GM21360 (cell line): ENCODE measurements around the gene IZUMO1R.
A peak's percentile ranks its signal among the peaks of the same experiment; 100 is the strongest.
"Not testable (repeated sequence)": the region's sequence is repeated elsewhere in the genome, so short reads cannot be mapped to it uniquely, and the experiment has no call there.

ENCODE experiments used
- ATAC-seq: cut with Tn5 transposase; IDR thresholded peaks from one replicate; pipeline ENCODE4 v1.9.1; 2021; ENCODE audit warnings: mild to moderate bottlenecking, moderate library complexity; ENCODE audit not compliant: unreplicated experiment

IZUMO1R gene

DNA sequence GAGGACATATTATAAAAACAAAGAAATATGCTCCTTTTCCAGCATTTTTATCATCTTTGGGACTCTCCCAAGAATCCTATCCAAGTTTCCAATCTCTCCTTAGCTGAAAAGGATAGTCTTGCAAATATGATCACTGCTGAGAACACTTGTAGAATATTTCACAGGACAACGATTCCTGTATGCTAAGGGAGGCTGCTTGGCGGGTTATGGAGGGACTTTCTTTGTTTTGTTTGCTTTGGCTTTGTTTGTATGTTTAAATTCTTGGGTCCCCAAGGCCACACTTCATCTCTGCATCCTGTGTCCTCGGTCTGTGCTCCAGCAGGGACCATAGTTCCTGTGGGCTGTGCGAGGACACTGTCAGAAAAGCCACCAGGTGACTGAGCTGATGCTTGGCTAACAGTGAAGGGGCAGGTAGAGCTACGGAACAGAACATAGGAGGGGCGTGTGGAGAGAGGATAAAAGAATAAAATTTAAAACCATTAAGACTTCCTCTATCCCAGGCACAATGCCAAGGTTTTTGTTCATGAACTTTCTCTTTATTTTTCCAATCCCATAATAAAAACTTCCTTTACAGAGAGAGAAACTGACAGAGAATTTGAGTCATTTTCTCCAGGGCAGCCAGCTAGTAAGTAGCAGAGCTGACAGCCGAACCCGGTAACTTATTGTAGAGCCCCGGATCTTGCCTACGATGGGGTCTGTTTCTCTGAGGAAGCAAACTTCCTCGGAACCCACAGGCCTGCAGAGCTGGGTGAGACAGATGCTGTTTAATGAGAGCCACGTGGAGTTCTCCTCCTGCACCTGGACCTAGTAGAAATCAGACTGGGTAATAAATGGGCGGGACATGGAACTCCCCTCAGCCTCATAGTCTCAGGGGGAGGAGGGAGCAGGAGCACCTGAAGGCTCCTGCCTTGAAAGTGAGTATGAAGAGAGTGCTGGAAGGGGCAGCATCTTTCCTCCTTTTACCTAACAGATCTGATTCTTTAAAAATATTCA is at the start of gene IZUMO1R:
TSS of gene IZUMO1R (plus strand) at position 615 of the 993 bp plus-strand sequence. CDS start 1,057 bp downstream, outside the sequence.
- ATAC-seq, result no peak

DNA sequence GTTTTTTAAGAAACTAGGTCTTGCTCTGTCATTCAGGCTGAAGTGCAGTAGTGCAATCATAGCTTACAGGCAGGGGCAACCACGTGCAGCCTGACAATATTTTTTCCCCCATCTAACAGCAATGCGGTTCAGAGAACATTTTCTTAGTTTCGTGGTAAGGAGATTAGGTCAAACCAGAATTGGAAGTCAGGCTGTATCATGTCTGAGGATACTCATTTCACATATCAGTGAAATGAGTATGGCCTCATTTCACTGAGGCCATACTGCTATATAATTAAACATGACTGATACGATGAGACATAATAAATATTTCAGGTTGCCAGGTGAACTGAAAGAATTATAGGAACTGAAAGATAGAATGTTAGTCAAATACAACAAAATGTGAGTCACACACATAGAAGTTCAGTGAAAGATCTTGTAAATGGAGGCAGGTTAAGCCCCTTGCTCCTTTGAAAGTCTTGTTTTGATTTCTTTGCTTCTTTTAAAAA is 32.5 kb upstream of the IZUMO1R start:
- ATAC-seq, result peak; percentile 87

DNA sequence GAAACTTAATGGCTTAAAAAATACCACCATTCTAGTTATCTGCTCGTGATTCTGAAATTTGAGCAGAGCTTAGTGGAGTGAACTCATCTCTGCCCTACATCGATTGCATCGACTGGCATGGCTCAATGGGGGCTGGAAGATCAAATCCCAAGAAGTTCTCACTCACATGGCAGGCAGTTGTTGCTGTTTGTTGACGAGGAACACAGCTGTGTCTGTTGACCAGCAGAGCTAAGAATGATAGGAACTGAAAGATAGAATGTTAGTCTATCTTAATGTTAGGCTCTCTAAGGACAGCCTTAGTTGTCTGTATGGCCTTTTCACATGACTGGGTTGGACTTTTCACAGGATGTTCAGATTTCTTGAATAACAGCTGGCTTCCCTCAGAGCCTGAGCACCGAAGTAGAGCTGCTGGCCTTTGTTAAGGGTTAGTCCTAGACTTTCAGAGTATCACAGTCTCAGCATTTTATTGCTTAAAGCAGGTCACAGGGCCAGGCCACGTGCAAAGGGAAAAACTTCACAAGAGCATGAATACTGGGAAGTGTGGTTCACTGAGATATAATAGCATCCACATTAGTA is 31.6 kb upstream of the IZUMO1R start:
- peak; percentile 53 for ATAC-seq

DNA sequence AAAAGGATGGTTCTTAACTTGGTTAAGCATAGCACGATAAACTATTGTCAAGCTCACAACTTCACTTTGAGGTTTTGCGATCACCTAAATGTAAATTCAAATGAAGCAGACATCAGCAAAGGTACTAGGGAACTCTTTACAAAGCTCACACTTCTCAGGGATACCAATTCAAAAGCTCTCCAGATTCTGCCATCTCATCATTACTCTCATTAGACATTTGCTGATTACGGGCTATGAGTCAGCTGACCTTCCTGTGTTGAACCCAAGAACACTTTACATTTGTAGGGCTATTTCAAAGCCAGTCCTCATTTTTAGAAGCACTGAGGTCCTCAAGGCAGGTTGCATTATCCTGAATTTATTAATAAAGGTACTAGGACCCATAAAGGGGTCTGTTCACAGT is 28.4 kb upstream of the IZUMO1R start:
- ATAC-seq, result no peak

DNA sequence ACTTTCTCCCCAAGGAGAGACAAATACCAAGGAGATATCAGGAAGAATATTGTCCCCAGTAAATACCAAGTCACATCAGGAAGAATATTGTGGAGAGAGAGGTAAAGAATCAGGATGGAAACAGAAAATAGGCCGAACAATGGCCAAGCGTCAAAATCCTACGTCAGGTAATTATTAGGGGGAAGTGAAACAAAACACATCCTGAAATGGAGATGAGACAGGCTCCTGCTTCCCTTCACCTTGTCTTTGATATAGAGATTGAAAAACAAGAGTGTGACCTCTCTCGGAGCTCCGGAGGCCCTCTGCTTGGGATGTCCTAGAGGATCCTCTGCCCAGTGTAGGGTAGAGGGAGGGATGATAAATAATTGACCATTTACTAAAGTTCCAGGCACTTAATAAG is 27.4 kb upstream of the IZUMO1R start:
- no peak for ATAC-seq

DNA sequence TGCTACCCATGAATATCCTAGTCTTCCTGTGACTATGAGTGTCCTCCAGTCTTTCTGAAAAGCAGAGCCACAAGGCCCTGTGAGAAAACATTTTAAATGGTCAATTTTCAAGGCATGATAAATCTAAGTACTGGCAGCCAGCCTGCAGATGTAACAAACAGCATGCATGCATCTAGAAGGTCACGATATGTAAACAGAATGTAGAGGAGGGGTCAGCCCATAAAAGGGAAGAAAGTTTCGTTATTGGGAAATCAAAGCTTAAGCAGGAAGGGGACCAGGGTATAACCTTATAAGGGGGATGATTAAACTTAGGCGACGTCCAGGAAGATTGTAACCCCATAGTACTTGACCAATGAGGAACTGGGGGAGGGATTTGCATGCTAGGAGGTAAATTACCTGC is 26.2 kb upstream of the IZUMO1R start:
- ATAC-seq, result not testable (repeated sequence)

DNA sequence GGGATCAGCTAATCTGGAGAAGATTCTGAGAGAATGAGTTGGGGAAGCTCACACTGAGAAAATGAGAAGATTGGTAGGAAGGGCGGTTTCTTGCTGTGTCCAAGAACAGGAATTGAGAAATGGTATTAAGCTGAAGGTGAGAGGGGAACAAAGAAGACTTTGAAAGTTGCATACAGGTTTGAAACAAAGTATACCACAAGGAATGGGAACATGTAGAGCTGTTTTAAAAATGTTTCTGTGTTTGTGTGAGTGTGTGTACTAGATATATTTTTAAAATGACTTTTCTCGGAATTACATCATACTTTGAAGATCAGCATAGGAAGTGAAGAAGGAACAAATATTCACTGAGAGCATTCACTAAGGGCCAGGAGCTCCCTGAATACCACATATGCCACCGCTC is 24.4 kb upstream of the IZUMO1R start:
- no peak for ATAC-seq

DNA sequence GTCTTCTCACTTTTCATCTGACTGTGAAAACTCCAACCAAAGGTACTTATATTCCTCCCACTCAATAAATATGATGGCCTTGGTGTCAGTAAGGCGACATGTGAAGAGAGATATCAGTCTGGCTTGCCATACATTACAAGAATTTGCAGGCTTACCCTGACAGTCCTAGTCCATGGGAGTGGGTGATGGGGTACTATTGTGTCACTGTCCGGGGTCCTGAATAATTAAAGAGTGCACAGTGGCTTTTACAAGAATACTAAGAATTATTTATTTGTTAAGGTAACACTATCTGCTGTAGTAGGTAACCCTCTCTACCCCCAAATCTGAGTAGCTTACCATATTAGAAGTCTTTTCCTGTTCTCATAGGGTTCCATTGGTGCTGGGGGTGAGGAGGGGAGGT is 23.1 kb upstream of the IZUMO1R start:
- ATAC-seq, result no peak

DNA sequence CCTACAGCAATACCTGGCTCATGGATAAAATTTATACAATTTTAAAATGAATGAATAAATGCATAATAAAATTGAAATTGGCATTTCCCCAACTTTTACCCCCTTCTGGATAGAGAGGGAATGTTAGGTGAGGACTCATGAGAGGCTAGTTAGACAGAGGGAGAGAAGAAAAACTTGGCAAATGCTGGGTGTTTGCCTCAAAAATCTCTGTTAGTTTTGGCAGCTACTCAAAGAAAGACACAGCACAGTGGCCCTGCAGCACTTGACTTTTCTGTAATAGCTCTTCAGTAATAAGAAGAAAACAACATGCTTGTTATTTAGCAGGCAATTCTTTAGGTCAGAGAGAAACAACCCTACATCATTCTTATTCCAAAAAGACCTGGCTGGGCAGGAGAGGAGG is 20.7 kb upstream of the IZUMO1R start:
- ATAC-seq, result no peak

DNA sequence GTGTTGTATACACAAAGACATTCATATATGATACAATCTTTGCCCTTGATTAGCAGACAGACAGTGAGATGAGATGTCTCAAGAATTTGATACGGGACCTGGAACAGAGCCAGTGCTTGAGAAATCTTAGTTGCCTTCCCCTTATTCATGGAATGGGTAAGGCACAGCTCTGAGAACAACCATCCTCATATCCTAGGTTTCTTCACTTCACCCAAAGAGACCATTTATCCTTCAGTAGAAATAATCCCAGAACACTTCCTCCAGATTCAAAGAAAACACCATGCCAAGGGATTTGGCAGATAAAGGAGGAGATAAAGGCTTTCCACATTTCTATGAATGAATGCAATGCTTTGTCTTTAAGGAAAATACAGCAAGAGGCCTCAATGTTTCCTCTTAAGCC is 8.8 kb upstream of the IZUMO1R start:
- no peak for ATAC-seq

DNA sequence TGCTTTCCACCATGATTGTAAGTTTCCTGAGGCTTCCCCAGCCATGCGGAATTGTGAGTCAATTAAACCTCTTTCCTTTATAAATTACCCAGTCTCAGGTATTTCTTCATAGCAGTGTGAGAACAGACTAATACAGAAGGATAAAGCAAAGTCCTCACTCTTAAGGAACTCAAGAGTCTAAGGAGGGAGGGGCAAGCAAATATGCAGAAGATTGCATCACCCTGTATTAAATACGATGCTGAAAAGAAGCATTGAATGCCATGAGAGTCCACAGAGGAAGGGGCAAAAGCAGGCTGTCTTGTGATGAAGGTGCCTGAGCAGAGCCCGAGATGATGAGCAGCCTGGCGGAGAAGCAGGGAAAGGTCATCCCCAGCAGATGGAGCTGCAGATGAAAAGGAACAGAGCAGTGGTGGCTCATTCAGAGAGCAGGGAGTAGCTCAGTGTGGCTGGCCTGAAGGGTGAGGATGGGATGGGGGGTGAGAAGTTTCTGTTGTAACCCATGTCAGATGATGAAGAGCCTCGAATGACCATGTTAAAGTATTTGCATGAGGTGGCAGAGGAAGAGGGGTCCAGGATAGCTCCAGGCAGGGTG is 6.3 kb upstream of the IZUMO1R start:
- ATAC-seq, result no peak

DNA sequence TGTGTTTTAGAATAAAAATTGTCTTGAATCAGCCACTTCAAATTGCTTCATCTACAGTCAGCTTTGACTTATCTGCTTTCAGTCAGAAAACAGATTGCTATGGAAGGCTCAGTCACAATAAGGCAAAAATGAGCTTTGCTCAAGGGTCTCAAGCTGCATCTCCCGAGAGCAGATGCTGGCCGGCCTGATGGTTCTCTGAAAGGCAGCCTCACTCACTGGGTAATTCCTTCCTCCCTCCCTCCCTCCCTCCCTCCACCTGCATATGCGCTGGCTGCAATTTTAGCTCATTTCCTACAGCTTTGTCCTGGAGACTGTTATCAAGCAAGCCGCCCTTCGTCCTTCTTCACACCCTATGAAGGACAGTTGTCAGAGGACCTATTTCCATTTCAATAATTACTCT is 1.6 kb upstream of the IZUMO1R start:
- ATAC-seq, result no peak

DNA sequence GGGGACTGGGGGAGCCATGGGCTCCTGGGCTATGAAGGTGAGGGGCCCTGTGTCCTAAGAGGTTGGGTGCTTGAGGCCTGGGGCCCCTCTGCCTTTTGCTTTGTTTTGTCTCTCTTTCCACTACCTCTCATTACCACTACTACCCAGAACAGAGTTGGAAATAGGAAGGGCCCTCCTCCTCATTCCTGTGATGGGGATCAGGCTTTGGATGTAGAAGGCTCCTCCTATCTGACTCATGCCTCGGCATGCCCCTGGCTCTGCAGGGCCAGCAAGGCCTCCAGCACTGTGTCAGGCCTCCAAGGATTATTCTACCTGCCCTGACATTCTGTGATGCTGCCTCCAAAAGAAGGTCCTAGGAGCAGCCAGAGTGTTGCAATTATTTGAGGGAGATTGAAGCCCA is 766 bp downstream of the IZUMO1R start:
- no peak for ATAC-seq

DNA sequence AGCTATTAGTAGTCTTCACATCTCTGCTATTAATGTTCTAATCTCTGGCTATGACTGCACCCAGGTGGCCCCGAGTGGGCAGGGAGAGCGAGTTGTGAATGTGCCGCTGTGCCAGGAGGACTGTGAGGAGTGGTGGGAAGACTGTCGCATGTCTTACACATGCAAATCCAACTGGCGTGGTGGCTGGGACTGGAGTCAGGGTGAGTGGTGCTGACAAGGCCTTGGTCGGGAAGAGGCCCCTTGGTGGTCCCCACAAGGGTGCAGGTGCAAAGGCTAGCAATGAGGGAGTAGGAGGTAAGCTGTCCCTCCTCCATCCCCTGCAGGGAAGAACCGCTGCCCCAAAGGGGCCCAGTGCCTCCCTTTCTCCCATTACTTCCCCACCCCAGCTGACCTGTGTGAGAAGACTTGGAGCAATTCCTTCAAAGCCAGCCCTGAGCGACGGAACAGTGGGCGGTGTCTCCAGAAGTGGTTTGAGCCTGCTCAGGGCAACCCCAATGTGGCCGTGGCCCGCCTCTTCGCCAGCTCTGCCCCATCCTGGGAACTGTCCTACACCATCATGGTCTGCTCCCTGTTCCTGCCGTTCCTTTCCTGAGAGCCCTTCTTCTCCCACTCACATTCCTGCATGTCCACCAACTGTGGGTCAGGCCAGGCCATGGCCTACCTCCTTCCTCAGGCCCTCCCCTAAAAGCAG is 2.9 kb downstream of the IZUMO1R start:
- ATAC-seq, result no peak

DNA sequence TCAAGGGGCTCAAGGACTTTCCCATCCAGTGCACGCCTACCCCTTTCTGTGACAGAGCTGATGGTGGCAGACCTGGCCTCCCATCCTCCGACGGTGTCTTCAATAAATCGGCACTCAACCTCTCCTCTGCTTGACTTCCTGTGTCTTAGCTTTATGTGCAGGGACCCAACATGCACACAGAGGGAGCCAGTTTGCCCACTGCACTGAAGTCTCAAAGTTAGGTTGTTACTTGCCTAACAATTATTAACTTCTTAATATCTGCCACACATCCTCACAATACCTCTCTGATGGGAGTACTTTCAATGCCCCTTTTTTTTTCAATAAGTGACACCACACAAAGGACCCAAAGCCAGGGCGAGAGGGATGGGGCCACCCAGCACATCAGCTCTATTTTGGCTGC is 3.6 kb downstream of the IZUMO1R start:
- no peak for ATAC-seq

DNA sequence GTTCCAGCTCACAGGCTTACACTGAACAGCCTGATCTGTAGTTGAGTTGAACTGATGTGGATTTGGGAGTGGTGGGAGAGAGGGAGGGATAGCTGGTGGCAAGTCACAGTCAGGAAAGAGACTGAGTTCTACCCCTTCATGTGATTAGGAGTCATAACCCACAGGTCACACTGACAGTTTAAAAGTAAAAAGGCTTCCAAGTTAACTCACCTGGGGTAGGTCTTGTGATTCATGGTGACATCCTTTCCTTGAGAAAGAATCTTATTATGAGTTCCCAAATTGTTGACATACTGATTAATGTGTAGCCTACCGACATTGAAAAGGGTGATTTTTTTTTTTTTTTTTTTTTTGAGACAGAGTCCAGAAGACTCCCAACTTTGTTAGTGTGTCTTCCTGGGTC is 5.4 kb downstream of the IZUMO1R start:
- ATAC-seq, result no peak

DNA sequence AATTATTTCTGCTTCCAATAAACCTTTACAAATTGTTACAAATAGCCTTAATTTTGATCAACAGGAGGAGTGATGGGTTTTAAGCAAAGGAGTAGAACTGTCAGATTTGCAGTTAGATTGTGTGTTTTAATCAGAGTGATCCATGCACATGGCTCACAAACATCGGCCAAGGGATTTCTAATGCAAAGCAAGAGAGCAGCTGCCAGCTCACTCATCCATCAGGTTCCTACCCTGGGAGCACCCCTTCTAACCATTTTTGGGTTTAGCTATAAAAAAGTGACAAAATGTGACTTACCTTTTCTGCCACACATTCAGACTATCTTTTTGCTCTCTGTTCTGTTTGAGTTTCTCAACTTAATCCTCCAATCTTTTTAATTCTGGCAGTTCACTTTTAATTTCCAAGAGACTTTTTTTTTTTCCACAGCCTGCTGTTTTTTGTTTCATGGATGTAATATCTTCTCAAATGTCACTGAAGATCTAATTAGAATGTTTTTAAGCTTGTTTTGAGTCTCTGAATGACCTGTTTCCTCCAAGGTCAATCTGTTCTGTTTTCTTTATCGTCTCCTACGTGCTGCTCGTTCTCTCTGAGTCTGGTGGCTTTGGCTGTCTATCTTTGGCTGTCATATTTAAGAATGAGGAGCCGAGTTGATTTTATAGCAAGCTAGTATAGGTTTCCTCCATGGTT is 6.0 kb downstream of the IZUMO1R start:
- ATAC-seq, result no peak

DNA sequence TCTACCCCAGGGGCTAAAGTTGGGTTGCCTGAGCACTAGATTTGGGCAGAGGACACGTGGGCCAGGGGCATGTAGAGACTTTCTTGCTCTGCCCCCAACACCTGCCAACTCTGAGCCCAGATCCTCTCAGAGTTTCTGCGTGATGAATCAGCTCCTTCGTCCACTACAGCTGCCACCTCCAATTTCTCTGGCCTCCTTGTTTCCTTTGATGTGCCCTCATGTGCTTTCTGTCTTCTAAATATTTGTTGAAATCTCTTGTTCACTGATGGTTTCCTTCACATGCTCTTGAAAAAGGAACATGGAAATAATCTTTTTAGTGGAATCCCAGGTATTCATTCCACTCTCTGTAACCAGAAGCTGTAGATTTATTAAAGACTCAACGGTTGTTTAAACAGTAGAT is 8.0 kb downstream of the IZUMO1R start:
- ATAC-seq, result no peak

DNA sequence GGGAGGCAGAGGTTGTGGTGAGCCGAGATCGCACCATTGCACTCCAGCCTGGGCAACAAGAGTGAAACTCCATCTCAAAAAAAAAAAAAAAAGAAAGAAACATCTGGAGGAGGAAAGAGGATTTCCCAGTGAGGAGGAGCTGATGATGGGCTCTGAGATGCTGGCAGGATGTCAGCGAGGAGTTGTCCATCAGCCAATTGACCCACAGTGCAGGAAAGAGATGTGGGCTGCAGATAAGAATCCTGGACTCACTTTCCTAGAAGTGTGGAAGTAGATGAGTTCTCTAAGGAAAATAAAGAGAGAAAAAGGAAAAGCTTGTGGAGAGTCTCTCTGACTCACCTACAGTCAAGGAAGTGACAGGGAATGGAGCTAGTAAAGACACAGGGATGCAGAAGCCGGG is 9.7 kb downstream of the IZUMO1R start:
- no peak for ATAC-seq

DNA sequence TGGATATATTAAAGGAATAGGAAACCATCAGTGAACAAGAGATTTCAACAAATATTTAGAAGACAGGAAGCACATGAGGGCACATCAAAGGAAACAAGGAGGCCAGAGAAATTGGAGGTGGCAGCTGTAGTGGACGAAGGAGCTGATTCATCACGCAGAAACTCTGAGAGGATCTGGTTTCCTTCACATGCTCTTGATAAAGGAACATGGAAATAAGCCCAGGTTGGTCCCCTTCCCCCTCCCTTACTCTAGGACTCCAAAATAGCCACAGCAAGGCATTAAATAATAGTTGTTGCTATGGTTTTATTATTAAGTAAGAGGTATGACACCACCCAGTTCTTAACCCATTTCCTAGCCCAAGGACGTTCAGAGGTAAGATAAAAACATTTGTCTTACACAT is 11.3 kb downstream of the IZUMO1R start:
- ATAC-seq, result no peak

DNA sequence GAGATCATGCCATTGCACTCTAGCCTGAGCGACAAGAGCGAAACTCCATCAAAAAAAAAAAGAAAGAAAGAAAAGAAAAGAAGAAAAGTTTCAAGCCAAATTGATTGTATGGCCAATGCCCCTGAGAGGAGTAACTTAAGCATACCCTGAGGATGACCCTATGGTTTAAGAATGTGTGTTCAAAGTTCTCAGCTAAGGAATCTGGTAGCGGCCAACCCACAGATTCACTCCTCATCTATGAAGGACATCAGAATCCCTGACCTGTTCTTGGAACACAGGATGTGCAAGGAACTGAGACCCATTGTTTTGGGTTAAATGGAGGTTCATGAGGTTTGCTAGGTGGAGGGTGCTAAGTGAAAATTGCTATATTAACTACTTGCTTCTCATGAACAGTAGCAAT is 18.1 kb downstream of the IZUMO1R start:
- ATAC-seq, result no peak
